ENCODE data around the gene THUMPD1.

THUMPD1 gene

DNA sequence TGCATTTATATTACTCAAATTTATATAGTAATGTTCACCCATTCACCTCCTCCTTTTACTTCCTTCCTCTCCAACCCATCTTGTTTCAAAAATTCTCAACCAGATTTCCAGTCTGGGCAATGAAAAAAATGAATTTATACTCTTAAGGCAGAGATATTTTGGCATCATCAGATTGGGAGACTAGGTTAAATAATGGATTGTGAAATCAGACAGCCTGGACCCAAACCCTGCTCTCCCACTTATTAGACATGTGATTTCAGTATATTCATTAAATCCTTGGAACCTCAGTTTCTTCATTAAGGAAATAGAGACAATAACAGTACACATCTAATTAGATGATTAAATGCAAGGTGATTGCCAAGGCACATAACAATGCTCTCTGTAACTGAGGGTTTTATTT, 52.0 kb downstream of the THUMPD1 start:
- no peak for DNase-seq

DNA sequence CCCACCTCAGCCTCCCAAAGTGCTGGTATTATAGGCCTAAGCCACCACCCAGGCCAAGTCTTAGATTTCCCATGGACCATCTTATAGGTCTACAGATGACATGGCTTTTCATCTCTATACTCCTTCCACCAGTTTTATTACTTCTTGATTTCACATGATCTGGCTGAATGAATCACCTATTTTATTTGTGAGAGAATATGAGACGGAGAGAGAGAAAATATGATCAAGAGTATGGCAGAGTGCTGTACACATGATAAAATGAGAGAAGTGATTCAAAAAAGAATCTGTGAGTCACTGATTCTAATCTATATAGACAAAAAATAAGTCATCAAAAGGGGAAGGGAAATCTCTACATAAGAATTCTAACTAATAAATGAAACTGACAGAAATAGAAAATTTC, 57.8 kb downstream of the THUMPD1 start:
- DNase-seq: no peak

Measured in MV-4-11 (cell line).